HEK293 (cell line): ENCODE measurements around the gene CXADR.

Experiments
- CTCF ChIA-PET: fragments of 350-600 bp; formaldehyde crosslinking; extraction: SDS; loops from one replicate; lab custom pipeline; 2021; ENCODE audit warnings: antibody characterized with exemption; lab: Yijun Ruan, JAX
- POLR2A ChIA-PET: fragments of 300-600 bp; formaldehyde crosslinking; extraction: SDS; loops from one replicate; lab custom pipeline; 2020; ENCODE audit warnings: antibody characterized with exemption, inconsistent platforms; lab: Yijun Ruan, JAX
- H3K27ac ChIP-seq: fragments of 200-500 bp; sonication (Bioruptor generic); 2 replicates; pipeline ENCODE4 v1.5.1; 2014; ENCODE audit warnings: low read depth, low read length, control low read depth, inconsistent platforms; ENCODE audit errors: extremely low read depth
- H3K36me3 ChIP-seq, 2 experiments: fragments of 200-500 bp in 1 of 2; sonication (Bioruptor generic) in 1 of 2; 1 replicate in 1 of 2; 2 replicates in 1 of 2; pipeline ENCODE4 v1.5.1; 2014 to 2017; ENCODE audit warnings: inconsistent platforms in 2 of 2, low read length in 2 of 2; ENCODE audit not compliant: control insufficient read depth in 2 of 2, insufficient read depth in 1 of 2
- H3K4me1 ChIP-seq: fragments of 200-500 bp; sonication (Bioruptor generic); 2 replicates; pipeline ENCODE4 v1.5.1; 2014; ENCODE audit warnings: mild to moderate bottlenecking, low read length, inconsistent platforms; ENCODE audit not compliant: control insufficient read depth, insufficient read depth
- H3K4me3 ChIP-seq: 2 replicates; pipeline ENCODE4 v1.5.1; 2011; ENCODE audit warnings: low read depth, mild to moderate bottlenecking, control low read depth, low read length, moderate library complexity
- H3K9me3 ChIP-seq: fragments of 200-500 bp; sonication (Bioruptor generic); 2 replicates; pipeline ENCODE4 v1.5.1; 2014; ENCODE audit warnings: low read depth, low read length, inconsistent platforms; ENCODE audit not compliant: control insufficient read depth, insufficient read depth
- KLF10 ChIP-seq: fragments of 450-650 bp; IDR thresholded peaks from 2 replicates; pipeline ENCODE4 v1.5.1; 2018; ENCODE audit warnings: missing biosample characterization, mild to moderate bottlenecking, missing genetic modification characterization
- OSR2 ChIP-seq: fragments of 450-650 bp; formaldehyde crosslinking; IDR thresholded peaks from 2 replicates; pipeline ENCODE4 v1.5.1; 2016; ENCODE audit warnings: missing biosample characterization, missing genetic modification characterization
- YY1 ChIP-seq: fragments of 450-650 bp; formaldehyde crosslinking; IDR thresholded peaks from 2 replicates; pipeline ENCODE4 v1.5.1; 2018; ENCODE audit warnings: missing biosample characterization, missing genetic modification characterization
- ZNF16 ChIP-seq: fragments of 450-650 bp; formaldehyde crosslinking; IDR thresholded peaks from 2 replicates; pipeline ENCODE4 v1.5.1; 2016; ENCODE audit warnings: low read depth, missing biosample characterization, missing genetic modification characterization
- ZNF184 ChIP-seq: fragments of 450-650 bp; IDR thresholded peaks from 2 replicates; pipeline ENCODE4 v1.5.1; 2018; ENCODE audit warnings: missing biosample characterization, mild to moderate bottlenecking, missing genetic modification characterization
- ZNF211 ChIP-seq: fragments of 450-650 bp; formaldehyde crosslinking; IDR thresholded peaks from 2 replicates; pipeline ENCODE4 v1.5.1; 2016; ENCODE audit warnings: low read depth, missing biosample characterization, missing genetic modification characterization
- ZNF23 ChIP-seq: fragments of 450-650 bp; formaldehyde crosslinking; IDR thresholded peaks from 2 replicates; pipeline ENCODE4 v1.5.1; 2016; ENCODE audit warnings: missing biosample characterization, missing genetic modification characterization, borderline replicate concordance
- ZNF311 ChIP-seq: fragments of 450-650 bp; formaldehyde crosslinking; IDR thresholded peaks from 2 replicates; pipeline ENCODE4 v1.5.1; 2017; ENCODE audit warnings: missing biosample characterization, missing genetic modification characterization, borderline replicate concordance
- ZNF335 ChIP-seq: fragments of 450-650 bp; formaldehyde crosslinking; conservative IDR thresholded peaks from 2 replicates; pipeline ENCODE4 v1.5.1; 2016; ENCODE audit warnings: missing biosample characterization, missing genetic modification characterization
- ZNF391 ChIP-seq: fragments of 450-650 bp; formaldehyde crosslinking; IDR thresholded peaks from 2 replicates; pipeline ENCODE4 v1.5.1; 2016; ENCODE audit warnings: low read depth, missing biosample characterization, missing genetic modification characterization, borderline replicate concordance
- ZNF530 ChIP-seq: fragments of 450-650 bp; formaldehyde crosslinking; IDR thresholded peaks from 2 replicates; pipeline ENCODE4 v1.5.1; 2016; ENCODE audit warnings: low read depth, missing biosample characterization, missing genetic modification characterization
- ZNF555 ChIP-seq: fragments of 450-650 bp; formaldehyde crosslinking; conservative IDR thresholded peaks from 2 replicates; pipeline ENCODE4 v1.5.1; 2017; ENCODE audit warnings: missing biosample characterization, mild to moderate bottlenecking, missing genetic modification characterization, inconsistent platforms
- ZNF600 ChIP-seq: fragments of 450-650 bp; formaldehyde crosslinking; IDR thresholded peaks from 2 replicates; pipeline ENCODE4 v1.5.1; 2016; ENCODE audit warnings: missing biosample characterization, missing genetic modification characterization
- ZNF658 ChIP-seq: fragments of 450-650 bp; formaldehyde crosslinking; IDR thresholded peaks from 2 replicates; pipeline ENCODE4; 2016; ENCODE audit warnings: missing biosample characterization, missing genetic modification characterization
- ZNF664 ChIP-seq: fragments of 450-650 bp; formaldehyde crosslinking; IDR thresholded peaks from 2 replicates; pipeline ENCODE4 v1.5.1; 2016; ENCODE audit warnings: missing biosample characterization, missing genetic modification characterization
- ZNF76 ChIP-seq: fragments of 450-650 bp; formaldehyde crosslinking; IDR thresholded peaks from 2 replicates; pipeline ENCODE4; 2016; ENCODE audit warnings: low read depth, missing biosample characterization, missing genetic modification characterization, borderline replicate concordance
- TF ChIP-seq, protein P1 (sequence below): fragments of 450-650 bp; IDR thresholded peaks from 2 replicates; pipeline ENCODE4 v1.5.1; 2018; ENCODE audit warnings: missing biosample characterization, mild to moderate bottlenecking, missing genetic modification characterization
- TF ChIP-seq, protein P2 (sequence below): fragments of 450-650 bp; IDR thresholded peaks from 2 replicates; pipeline ENCODE4 v1.5.1; 2018; ENCODE audit warnings: missing biosample characterization, missing genetic modification characterization
- TF ChIP-seq, protein P3 (sequence below): fragments of 450-650 bp; formaldehyde crosslinking; IDR thresholded peaks from 2 replicates; pipeline ENCODE4 v1.5.1; 2016; ENCODE audit warnings: missing biosample characterization, missing genetic modification characterization, borderline replicate concordance
- TF ChIP-seq, protein P4 (sequence below): fragments of 450-650 bp; formaldehyde crosslinking; optimal IDR thresholded peaks from 2 replicates; pipeline ENCODE3; 2016; ENCODE audit warnings: missing biosample characterization, mild to moderate bottlenecking, missing genetic modification characterization
- TF ChIP-seq, protein P5 (sequence below): fragments of 450-650 bp; formaldehyde crosslinking; IDR thresholded peaks from 2 replicates; pipeline ENCODE4 v1.5.1; 2017; ENCODE audit warnings: missing biosample characterization, missing genetic modification characterization
- TF ChIP-seq, protein P6 (sequence below): fragments of 450-650 bp; formaldehyde crosslinking; IDR thresholded peaks from 2 replicates; pipeline ENCODE4 v1.5.1; 2016; ENCODE audit warnings: missing biosample characterization, missing genetic modification characterization

The CXADR gene

DNA sequence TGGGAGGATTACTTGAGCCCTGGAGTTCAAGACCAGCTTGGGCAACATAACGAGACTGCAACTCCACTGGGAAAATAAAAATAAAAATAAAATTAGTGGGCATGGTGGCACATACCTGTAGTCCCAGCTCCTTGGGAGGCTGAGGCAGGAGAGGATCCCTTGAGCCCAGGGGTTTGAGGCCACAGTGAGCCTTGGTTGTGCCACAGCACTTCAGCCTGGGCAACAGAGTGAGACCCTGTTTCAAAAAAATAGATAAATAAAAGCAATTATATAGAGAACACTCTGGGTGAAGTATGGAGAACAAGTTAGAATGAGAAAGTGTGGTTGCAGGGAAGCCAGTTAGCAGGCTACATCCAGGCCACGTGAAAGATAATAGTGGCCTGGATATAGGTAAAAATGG, 25.7 kb downstream of the CXADR start (continued):
- TF ChIP-seq, protein P1, sequence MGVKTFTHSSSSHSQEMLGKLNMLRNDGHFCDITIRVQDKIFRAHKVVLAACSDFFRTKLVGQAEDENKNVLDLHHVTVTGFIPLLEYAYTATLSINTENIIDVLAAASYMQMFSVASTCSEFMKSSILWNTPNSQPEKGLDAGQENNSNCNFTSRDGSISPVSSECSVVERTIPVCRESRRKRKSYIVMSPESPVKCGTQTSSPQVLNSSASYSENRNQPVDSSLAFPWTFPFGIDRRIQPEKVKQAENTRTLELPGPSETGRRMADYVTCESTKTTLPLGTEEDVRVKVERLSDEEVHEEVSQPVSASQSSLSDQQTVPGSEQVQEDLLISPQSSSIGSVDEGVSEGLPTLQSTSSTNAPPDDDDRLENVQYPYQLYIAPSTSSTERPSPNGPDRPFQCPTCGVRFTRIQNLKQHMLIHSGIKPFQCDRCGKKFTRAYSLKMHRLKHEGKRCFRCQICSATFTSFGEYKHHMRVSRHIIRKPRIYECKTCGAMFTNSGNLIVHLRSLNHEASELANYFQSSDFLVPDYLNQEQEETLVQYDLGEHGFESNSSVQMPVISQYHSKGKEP (tag by site-specific recombination) = no peak
- TF ChIP-seq ZNF311 (tag by site-specific recombination) = no peak
- TF ChIP-seq, protein P2, sequence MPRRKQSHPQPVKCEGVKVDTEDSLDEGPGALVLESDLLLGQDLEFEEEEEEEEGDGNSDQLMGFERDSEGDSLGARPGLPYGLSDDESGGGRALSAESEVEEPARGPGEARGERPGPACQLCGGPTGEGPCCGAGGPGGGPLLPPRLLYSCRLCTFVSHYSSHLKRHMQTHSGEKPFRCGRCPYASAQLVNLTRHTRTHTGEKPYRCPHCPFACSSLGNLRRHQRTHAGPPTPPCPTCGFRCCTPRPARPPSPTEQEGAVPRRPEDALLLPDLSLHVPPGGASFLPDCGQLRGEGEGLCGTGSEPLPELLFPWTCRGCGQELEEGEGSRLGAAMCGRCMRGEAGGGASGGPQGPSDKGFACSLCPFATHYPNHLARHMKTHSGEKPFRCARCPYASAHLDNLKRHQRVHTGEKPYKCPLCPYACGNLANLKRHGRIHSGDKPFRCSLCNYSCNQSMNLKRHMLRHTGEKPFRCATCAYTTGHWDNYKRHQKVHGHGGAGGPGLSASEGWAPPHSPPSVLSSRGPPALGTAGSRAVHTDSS (tag by site-specific recombination) = no peak
- TF ChIP-seq, protein P3, sequence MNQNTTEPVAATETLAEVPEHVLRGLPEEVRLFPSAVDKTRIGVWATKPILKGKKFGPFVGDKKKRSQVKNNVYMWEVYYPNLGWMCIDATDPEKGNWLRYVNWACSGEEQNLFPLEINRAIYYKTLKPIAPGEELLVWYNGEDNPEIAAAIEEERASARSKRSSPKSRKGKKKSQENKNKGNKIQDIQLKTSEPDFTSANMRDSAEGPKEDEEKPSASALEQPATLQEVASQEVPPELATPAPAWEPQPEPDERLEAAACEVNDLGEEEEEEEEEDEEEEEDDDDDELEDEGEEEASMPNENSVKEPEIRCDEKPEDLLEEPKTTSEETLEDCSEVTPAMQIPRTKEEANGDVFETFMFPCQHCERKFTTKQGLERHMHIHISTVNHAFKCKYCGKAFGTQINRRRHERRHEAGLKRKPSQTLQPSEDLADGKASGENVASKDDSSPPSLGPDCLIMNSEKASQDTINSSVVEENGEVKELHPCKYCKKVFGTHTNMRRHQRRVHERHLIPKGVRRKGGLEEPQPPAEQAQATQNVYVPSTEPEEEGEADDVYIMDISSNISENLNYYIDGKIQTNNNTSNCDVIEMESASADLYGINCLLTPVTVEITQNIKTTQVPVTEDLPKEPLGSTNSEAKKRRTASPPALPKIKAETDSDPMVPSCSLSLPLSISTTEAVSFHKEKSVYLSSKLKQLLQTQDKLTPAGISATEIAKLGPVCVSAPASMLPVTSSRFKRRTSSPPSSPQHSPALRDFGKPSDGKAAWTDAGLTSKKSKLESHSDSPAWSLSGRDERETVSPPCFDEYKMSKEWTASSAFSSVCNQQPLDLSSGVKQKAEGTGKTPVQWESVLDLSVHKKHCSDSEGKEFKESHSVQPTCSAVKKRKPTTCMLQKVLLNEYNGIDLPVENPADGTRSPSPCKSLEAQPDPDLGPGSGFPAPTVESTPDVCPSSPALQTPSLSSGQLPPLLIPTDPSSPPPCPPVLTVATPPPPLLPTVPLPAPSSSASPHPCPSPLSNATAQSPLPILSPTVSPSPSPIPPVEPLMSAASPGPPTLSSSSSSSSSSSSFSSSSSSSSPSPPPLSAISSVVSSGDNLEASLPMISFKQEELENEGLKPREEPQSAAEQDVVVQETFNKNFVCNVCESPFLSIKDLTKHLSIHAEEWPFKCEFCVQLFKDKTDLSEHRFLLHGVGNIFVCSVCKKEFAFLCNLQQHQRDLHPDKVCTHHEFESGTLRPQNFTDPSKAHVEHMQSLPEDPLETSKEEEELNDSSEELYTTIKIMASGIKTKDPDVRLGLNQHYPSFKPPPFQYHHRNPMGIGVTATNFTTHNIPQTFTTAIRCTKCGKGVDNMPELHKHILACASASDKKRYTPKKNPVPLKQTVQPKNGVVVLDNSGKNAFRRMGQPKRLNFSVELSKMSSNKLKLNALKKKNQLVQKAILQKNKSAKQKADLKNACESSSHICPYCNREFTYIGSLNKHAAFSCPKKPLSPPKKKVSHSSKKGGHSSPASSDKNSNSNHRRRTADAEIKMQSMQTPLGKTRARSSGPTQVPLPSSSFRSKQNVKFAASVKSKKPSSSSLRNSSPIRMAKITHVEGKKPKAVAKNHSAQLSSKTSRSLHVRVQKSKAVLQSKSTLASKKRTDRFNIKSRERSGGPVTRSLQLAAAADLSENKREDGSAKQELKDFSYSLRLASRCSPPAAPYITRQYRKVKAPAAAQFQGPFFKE (tag by site-specific recombination) = no peak
- no peak for TF ChIP-seq ZNF664

DNA sequence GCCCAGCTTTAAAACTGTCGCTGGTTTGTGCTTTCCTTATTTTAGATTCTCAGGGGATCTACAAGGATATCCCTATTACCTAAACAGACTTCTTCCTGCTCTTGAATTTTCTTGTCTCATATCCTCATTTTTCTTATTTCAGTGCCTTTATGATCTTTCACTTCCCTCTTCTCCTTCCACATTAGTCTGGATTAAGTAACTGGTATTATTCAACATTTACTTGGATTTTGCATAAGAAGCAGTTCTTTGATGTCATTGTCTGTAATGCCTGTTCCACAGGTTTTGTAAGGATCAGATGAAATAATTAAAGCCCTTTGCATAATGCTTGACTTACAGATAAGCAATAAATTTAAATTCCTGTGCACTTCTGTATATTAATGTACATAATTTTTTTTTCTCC, 26.5 kb downstream of the CXADR start:
- Histone ChIP-seq H3K4me3 (no peak overlapping the region), H3K36me3 (peaks cover 0 to 18% of the 10 kb centered on the region in 2 experiments; a peak in 1 of 3 replicates), H3K27ac (no peak overlapping the region), H3K9me3 (no peaks in the 10 kb centered on the region; the same call in 1 of the 2 replicates), H3K4me1 (peaks cover 32% of the 10 kb centered on the region)
- ChIA-PET POLR2A (no interaction called here), CTCF (interaction anchor here (1.0 kb wide), 1 partner anchor 73 kb away, joined by 3 read pairs; no protein-coding TSS in a partner anchor)
- TF ChIP-seq, protein P4, sequence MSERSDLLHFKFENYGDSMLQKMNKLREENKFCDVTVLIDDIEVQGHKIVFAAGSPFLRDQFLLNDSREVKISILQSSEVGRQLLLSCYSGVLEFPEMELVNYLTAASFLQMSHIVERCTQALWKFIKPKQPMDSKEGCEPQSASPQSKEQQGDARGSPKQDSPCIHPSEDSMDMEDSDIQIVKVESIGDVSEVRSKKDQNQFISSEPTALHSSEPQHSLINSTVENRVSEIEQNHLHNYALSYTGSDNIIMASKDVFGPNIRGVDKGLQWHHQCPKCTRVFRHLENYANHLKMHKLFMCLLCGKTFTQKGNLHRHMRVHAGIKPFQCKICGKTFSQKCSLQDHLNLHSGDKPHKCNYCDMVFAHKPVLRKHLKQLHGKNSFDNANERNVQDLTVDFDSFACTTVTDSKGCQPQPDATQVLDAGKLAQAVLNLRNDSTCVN = no peak
- TF ChIP-seq ZNF76 (tag by site-specific recombination) = no peak
- no peak for TF ChIP-seq KLF10 (tag by site-specific recombination)
- TF ChIP-seq ZNF391 (tag by site-specific recombination) = no peak
- no peak for TF ChIP-seq ZNF555 (tag by site-specific recombination)
- no peak for TF ChIP-seq ZNF16
- TF ChIP-seq ZNF211 (tag by site-specific recombination) = no peak
- TF ChIP-seq ZNF184 (tag by site-specific recombination) = no peak
- TF ChIP-seq, protein P5, sequence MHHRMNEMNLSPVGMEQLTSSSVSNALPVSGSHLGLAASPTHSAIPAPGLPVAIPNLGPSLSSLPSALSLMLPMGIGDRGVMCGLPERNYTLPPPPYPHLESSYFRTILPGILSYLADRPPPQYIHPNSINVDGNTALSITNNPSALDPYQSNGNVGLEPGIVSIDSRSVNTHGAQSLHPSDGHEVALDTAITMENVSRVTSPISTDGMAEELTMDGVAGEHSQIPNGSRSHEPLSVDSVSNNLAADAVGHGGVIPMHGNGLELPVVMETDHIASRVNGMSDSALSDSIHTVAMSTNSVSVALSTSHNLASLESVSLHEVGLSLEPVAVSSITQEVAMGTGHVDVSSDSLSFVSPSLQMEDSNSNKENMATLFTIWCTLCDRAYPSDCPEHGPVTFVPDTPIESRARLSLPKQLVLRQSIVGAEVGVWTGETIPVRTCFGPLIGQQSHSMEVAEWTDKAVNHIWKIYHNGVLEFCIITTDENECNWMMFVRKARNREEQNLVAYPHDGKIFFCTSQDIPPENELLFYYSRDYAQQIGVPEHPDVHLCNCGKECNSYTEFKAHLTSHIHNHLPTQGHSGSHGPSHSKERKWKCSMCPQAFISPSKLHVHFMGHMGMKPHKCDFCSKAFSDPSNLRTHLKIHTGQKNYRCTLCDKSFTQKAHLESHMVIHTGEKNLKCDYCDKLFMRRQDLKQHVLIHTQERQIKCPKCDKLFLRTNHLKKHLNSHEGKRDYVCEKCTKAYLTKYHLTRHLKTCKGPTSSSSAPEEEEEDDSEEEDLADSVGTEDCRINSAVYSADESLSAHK (tag by site-specific recombination) = no peak
- TF ChIP-seq OSR2 (tag by site-specific recombination) = no peak
- TF ChIP-seq ZNF530 (tag by site-specific recombination) = no peak
- TF ChIP-seq ZNF658 (tag by site-specific recombination) = no peak
- no peak for TF ChIP-seq YY1 (tag by site-specific recombination)
- TF ChIP-seq ZNF335 (tag by site-specific recombination) = no peak
- TF ChIP-seq ZNF23 (tag by site-specific recombination) = no peak
- TF ChIP-seq ZNF600 (tag by site-specific recombination) = no peak
- TF ChIP-seq, protein P6, sequence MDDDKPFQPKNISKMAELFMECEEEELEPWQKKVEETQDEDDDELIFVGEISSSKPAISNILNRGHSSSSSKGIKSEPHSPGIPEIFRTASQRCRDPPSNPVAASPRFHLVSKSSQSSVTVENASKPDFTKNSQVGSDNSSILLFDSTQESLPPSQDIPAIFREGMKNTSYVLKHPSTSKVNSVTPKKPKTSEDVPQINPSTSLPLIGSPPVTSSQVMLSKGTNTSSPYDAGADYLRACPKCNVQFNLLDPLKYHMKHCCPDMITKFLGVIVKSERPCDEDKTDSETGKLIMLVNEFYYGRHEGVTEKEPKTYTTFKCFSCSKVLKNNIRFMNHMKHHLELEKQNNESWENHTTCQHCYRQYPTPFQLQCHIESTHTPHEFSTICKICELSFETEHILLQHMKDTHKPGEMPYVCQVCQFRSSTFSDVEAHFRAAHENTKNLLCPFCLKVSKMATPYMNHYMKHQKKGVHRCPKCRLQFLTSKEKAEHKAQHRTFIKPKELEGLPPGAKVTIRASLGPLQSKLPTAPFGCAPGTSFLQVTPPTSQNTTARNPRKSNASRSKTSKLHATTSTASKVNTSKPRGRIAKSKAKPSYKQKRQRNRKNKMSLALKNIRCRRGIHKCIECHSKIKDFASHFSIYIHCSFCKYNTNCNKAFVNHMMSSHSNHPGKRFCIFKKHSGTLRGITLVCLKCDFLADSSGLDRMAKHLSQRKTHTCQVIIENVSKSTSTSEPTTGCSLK = no peak
